SK-N-SH treated with all-trans-retinoic acid at 6 μM for 48 hours (cell line): ENCODE results near the gene ZNF433.
"Not testable (repeated sequence)": the region's sequence is repeated elsewhere in the genome, so short reads cannot be mapped to it uniquely, and the experiment has no call there.

Experiments used
- ATAC-seq: fragments of 200-7000 bp; cut with Tn5 transposase; 3 replicates; pipeline ENCODE4 v1.9.1; 2020; ENCODE audit warnings: mild to moderate bottlenecking, moderate library complexity
- ARNTL ChIP-seq: fragments of 450-650 bp; formaldehyde crosslinking; IDR thresholded peaks from 2 replicates; pipeline ENCODE4 v1.5.0; 2020; ENCODE audit warnings: low read depth, mild to moderate bottlenecking, moderate library complexity, borderline replicate concordance
- BACH2 ChIP-seq: fragments of 250-450 bp; sonication (Bioruptor Pico); IDR thresholded peaks from 2 replicates; pipeline ENCODE4 v1.9.0; 2021; ENCODE audit warnings: mild to moderate bottlenecking, borderline replicate concordance
- CREB5 ChIP-seq: fragments of 250-450 bp; sonication (Bioruptor Pico); IDR thresholded peaks from 2 replicates; pipeline ENCODE4 v1.5.1; 2020; ENCODE audit warnings: low read depth, mild to moderate bottlenecking, moderate library complexity
- CSDC2 ChIP-seq: fragments of 250-450 bp; sonication (Bioruptor Pico); IDR thresholded peaks from 2 replicates; pipeline ENCODE4 v1.5.0; 2020; ENCODE audit warnings: mild to moderate bottlenecking, moderate library complexity
- ESRRG ChIP-seq: fragments of 250-450 bp; sonication (Bioruptor Pico); IDR thresholded peaks from 2 replicates; pipeline ENCODE4 v1.6.1; 2021; ENCODE audit warnings: mild to moderate bottlenecking
- GLIS3 ChIP-seq: fragments of 250-450 bp; sonication (Bioruptor Pico); IDR thresholded peaks from 2 replicates; pipeline ENCODE4 v1.5.0; 2020; ENCODE audit warnings: mild to moderate bottlenecking, moderate library complexity
- ISL1 ChIP-seq: fragments of 250-450 bp; sonication (Bioruptor Pico); IDR thresholded peaks from 2 replicates; pipeline ENCODE4 v2.1.2; 2022; ENCODE audit warnings: mild to moderate bottlenecking, moderate library complexity
- OSR1 ChIP-seq: fragments of 250-450 bp; sonication (Bioruptor Pico); IDR thresholded peaks from 2 replicates; pipeline ENCODE4 v1.8.0; 2022; ENCODE audit warnings: moderate library complexity, mild to moderate bottlenecking, inconsistent platforms
- PATZ1 ChIP-seq: fragments of 250-450 bp; sonication (Bioruptor Pico); IDR thresholded peaks from 2 replicates; pipeline ENCODE4 v1.8.0; 2020; ENCODE audit warnings: mild to moderate bottlenecking, moderate library complexity, borderline replicate concordance
- POU6F1 ChIP-seq: fragments of 250-450 bp; sonication (Bioruptor Pico); IDR thresholded peaks from 2 replicates; pipeline ENCODE4 v1.8.0; 2021; ENCODE audit warnings: low read depth, mild to moderate bottlenecking, moderate library complexity, borderline replicate concordance
- PPARA ChIP-seq: fragments of 250-450 bp; sonication (Bioruptor Pico); IDR thresholded peaks from 2 replicates; pipeline ENCODE4 v1.5.0; 2020; ENCODE audit warnings: mild to moderate bottlenecking, borderline replicate concordance
- RARB ChIP-seq: fragments of 250-450 bp; sonication (Bioruptor Pico); IDR thresholded peaks from 2 replicates; pipeline ENCODE4 v1.8.0; 2021; ENCODE audit warnings: mild to moderate bottlenecking, moderate library complexity
- SNAI2 ChIP-seq: fragments of 250-450 bp; sonication (Bioruptor Pico); IDR thresholded peaks from 2 replicates; pipeline ENCODE4 v1.5.0; 2020; ENCODE audit warnings: mild to moderate bottlenecking, moderate library complexity
- TOX ChIP-seq: fragments of 250-450 bp; sonication (Bioruptor Pico); IDR thresholded peaks from 2 replicates; pipeline ENCODE4 v1.8.0; 2021; ENCODE audit warnings: mild to moderate bottlenecking, moderate library complexity, borderline replicate concordance
- TSHZ2 ChIP-seq: fragments of 250-450 bp; sonication (Bioruptor Pico); IDR thresholded peaks from 2 replicates; pipeline ENCODE4 v1.5.0; 2020; ENCODE audit warnings: mild to moderate bottlenecking, moderate library complexity
- ZC3H10 ChIP-seq: fragments of 250-450 bp; sonication (Bioruptor Pico); IDR thresholded peaks from 2 replicates; pipeline ENCODE4 v1.5.1; 2021; ENCODE audit warnings: mild to moderate bottlenecking, moderate library complexity
- ZFP3 ChIP-seq: fragments of 250-450 bp; sonication (Bioruptor Pico); IDR thresholded peaks from 2 replicates; pipeline ENCODE4 v1.5.0; 2020; ENCODE audit warnings: mild to moderate bottlenecking, moderate library complexity
- ZFP30 ChIP-seq: fragments of 450-650 bp; formaldehyde crosslinking; IDR thresholded peaks from 2 replicates; pipeline ENCODE4 v1.5.0; 2022; ENCODE audit warnings: mild to moderate bottlenecking, moderate library complexity
- ZNF565 ChIP-seq: fragments of 450-650 bp; formaldehyde crosslinking; conservative IDR thresholded peaks from 2 replicates; pipeline ENCODE4 v1.5.0; 2020; ENCODE audit warnings: low read depth, mild to moderate bottlenecking, moderate library complexity
- ZNF70 ChIP-seq: fragments of 450-650 bp; formaldehyde crosslinking; IDR thresholded peaks from 2 replicates; pipeline ENCODE4 v1.5.0; 2020; ENCODE audit warnings: mild to moderate bottlenecking, moderate library complexity
- ZNF8 ChIP-seq: fragments of 450-650 bp; formaldehyde crosslinking; IDR thresholded peaks from 2 replicates; pipeline ENCODE4 v1.5.0; 2020; ENCODE audit warnings: mild to moderate bottlenecking, moderate library complexity

ZNF433 gene

GRCh38 chr19:12015753-12016116, 19.7 kb downstream of the ZNF433 start:
- TF ChIP-seq RARB (CRISPR knock-in tag) (no peak), ARNTL (CRISPR knock-in tag) (no peak), ZNF8 (CRISPR knock-in tag) (no peak), ISL1 (CRISPR knock-in tag) (no peak), ZFP30 (CRISPR knock-in tag) (no peak), POU6F1 (CRISPR knock-in tag) (no peak)
- no peak for ATAC-seq

GRCh38 chr19:12015015-12015752, 20.3 kb downstream of the ZNF433 start:
- no peak for TF ChIP-seq SNAI2 (CRISPR knock-in tag)
- TF ChIP-seq ZNF70, result no peak
- no peak for TF ChIP-seq ISL1 (CRISPR knock-in tag)
- no peak for TF ChIP-seq TOX
- TF ChIP-seq GLIS3 (CRISPR knock-in tag), result no peak
- TF ChIP-seq ZNF565, result no peak
- no peak for TF ChIP-seq RARB (CRISPR knock-in tag)
- no peak for TF ChIP-seq ZFP3 (CRISPR knock-in tag)
- TF ChIP-seq PATZ1 (CRISPR knock-in tag), result no peak
- TF ChIP-seq CREB5, result no peak
- no peak for TF ChIP-seq ZC3H10
- TF ChIP-seq BACH2 (CRISPR knock-in tag), result no peak
- no peak for TF ChIP-seq TSHZ2 (CRISPR knock-in tag)
- TF ChIP-seq OSR1 (CRISPR knock-in tag), result no peak
- TF ChIP-seq ESRRG (CRISPR knock-in tag), result no peak
- no peak for TF ChIP-seq ZFP30 (CRISPR knock-in tag)
- ATAC-seq, result no peak

- TF ChIP-seq ZC3H10 (peak; percentile 62; the same call in 1 of the 2 replicates), ZFP3 (CRISPR knock-in tag) (no peak)
- peak; percentile 67 for ATAC-seq
These were observed 35.1 kb downstream of the ZNF433 start for GRCh38 chr19:12000152-12000981.

GRCh38 chr19:11995174-11995573, 40.3 kb downstream of the ZNF433 start:
- no peak for ATAC-seq
- TF ChIP-seq BACH2 (CRISPR knock-in tag), result no peak
- no peak for TF ChIP-seq PPARA (CRISPR knock-in tag)
- TF ChIP-seq CREB5, result no peak
- no peak for TF ChIP-seq ZNF8 (CRISPR knock-in tag)
- no peak for TF ChIP-seq ZFP3 (CRISPR knock-in tag)
- no peak for TF ChIP-seq RARB (CRISPR knock-in tag)
- TF ChIP-seq CSDC2 (CRISPR knock-in tag), result no peak
- no peak for TF ChIP-seq SNAI2 (CRISPR knock-in tag)

GRCh38 chr19:11991921-11992320, 43.6 kb downstream of the ZNF433 start:
- not testable (repeated sequence) for ATAC-seq
